Activated CD8-positive, alpha-beta memory T cell treated with anti-CD3 and anti-CD28 coated beads for 48 hours (primary cell): ENCODE measurements around the gene SDF2.
A peak's percentile ranks its signal among the peaks of the same experiment; 100 is the strongest.
"Not testable (repeated sequence)": the region's sequence is repeated elsewhere in the genome, so short reads cannot be mapped to it uniquely, and the experiment has no call there.

ENCODE experiments used
- DNase-seq, 3 experiments: peaks; one replicate each; pipeline ENCODE4 v3.0.0-alpha.2; 2020; ENCODE audit warnings: low read depth in 2 of 3, low spot score in 2 of 3

The SDF2 gene

DNA sequence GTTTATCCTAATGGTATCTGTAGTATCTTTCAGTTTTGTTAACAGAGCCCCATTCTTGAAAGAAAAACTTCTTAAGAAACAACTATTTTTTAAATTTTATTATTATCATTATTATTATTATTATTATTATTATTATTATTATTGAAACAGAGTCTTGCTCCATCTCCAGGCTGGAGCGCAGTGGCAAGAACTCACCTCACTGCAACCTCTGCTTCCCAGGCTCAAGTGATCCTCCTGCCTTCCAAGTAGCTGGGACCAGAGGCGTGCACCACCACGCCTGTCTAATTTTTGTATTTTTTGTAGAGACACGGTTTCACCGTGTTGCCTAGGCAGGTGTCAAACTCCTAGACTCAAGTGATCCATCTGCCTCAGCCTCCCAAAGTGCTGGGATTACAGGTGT, 23.7 kb upstream of the SDF2 start:
- no peak for DNase-seq

DNA sequence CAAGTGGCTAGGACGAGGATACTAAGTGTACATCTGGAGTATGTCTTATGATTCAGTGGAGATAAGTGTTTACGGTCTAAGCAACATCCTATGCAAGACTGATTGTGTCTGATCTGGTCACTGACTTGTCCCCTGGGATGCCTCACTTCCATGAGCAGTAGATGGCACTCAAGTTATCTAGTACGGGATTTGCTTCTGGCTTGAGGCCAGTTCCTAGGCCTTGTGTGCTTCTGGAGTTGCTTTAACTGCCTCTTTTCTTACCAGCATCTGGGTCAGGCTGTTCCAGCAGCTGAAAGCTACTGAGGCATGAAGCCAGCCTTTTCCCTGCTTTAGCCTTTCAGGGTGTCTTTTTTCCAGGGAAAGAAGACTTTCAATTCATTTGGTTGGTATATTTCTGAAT, 23.3 kb upstream of the SDF2 start:
- DNase-seq: no peak

DNA sequence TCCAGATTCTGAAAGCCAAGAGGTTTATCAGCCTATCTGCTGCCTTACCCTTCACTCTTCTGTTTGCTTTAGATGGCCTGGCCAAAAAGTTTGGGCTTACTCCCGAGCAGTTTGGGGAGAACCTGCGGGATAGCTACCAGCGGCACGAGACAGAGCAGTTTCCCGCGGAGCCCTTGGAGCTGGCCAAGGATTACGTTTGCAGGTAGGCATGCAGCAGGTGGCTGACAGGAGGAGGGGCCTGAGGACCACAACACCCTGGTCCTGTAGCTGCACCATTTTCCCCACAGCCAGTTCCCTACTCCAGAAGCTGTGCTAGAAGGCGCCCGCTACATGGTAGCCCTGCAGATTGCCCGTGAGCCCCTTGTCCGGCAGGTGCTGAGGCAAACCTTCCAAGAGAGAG, 20.9 kb upstream of the SDF2 start:
- DNase-seq: no peak

DNA sequence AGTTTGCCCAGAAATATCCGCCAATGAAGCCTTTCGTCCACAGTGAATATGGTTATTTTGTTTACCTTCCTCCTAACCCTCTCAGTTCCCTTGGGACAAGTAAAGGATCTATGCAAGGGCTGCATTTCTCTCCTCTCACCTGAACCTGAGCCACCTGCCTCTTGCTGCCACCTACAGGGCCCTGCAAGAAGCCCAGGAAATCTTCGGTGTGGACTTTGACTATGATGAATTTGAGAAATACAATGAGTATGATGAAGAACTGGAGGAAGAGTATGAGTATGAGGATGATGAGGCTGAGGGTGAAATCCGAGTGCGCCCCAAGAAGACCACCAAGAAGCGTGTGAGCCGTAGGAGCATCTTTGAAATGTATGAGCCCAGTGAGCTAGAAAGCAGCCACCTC, 14.3 kb upstream of the SDF2 start:
- no peak for DNase-seq

DNA sequence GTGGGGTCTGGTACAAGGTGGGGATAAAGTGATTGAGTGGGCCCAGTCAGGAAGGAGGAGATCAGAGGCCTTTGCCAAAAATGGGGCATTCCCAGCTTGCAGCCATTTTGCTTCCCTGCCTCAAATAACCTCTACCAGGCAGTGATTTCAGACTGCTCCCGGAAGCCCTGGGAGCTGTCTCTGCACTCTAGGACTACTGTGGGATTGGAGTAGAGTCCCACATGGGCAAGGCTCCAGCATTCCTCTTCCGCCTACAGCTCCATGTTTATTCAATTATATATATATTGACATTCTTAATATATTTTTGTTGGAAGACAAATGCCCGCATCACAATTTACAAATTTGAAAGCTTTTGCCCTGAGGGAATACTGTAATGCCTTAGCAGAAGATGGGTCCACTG, 13.8 kb upstream of the SDF2 start:
- DNase-seq: no peak

DNA sequence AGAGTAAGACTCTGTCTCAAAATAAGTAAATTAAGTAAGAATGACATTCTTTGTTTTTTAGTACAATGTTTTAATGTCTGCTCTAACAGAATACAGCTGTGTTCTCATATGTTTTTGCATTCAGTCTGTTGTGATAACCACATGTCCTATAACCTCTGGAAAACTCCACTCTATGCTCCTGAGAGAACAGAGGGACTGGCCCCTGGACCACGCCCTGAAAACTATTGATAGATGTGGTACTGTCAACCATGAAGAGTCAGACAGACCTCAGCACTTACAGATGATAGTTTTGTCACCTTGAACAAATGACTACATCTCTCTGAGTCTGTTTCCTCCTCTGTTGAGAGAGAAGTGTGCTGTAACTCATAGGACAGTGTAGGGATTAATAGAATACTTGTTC, 8.2 kb upstream of the SDF2 start:
- no peak for DNase-seq

DNA sequence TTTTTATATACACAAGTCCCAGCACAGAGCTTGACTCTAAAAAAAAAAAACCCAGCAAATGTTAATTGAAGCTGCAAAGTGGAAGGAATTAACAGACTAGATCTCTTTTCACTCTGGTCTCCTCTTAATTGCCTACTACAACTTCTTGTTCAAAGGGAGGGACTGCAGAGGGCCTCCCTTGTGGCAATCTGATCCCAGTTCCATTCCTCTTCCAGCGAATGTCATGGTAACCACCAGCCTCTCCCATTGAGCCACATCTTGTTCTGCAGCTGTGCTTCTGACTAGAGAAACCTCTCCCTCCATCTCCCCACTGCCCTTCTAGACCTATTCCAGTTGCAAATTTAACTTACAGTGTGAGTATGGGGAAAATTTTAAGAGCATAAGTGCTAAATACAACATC, 6.2 kb upstream of the SDF2 start:
- DNase-seq: no peak

DNA sequence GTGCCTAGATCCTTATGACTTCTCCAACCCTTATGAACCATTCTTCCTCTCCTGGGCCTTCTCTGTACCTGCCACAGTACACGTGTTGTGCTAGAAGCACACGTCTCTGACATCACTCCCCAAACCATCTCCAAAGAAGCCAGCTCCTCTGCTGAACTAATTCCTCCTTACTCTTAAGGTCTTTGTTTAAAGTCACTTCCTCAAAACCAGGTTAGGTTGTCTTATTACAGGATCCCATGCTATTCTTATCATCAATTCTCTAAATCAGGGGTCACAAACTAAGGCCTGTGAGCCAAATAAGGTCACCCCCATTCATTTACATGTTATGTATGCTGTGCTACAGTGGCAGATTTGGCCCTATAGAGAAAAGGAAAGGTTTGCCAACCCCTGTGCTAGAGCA, 4.3 kb upstream of the SDF2 start:
- DNase-seq: no peak

DNA sequence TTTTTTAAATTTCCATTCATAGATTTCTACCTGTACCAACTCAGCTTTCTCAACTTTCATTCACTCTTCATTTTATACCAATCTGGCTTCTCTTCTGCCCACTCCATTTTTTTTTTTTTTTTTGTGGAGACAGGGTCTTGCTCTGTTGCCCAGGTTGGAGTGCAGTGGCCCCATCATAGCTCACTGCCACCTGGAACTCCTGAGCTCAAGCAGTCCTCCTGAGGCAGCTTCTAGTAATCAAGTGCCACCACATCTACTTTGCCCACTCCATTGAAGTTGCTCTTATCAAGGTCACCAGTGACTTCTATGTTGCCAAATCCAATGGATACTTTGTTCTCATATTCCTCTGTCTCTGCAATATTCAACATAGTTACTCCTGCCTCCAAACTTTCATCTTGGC, 2.0 kb upstream of the SDF2 start:
- DNase-seq: no peak

DNA sequence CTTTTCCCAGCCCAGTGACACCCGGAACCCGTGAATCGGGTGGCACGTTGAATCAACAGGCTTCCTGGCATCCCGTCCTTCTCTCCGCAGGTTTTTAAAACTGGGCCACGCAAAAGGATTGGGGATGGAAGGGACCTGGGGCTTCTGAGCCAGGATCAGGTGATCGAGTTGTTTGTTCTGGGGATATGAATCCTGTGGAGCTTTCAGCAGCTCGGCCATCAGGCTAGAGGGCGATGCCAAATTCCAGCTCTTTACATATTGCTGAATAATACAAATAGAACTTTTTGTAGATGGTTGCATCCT, 772 bp upstream of the SDF2 start:
- DNase-seq: no peak

DNA sequence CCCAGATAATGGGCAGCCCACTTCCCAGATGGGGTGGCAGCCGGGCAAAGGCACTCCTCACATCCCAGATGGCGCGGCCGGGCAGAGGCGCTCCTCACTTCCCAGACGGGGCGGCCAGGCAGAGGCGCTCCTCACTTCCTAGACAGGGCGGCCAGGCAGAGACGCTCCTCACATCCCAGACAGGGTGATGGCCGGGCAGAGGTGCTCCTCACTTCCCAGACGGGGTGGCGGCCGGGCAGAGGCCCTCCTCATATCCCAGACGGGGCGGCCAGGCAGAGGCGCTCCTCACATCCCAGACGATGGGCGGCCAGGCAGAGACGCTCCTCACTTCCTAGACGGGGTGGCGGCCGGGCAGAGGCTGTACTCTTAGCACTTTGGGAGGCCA, 2.2 kb downstream of the SDF2 start:
- not testable (repeated sequence) for DNase-seq

DNA sequence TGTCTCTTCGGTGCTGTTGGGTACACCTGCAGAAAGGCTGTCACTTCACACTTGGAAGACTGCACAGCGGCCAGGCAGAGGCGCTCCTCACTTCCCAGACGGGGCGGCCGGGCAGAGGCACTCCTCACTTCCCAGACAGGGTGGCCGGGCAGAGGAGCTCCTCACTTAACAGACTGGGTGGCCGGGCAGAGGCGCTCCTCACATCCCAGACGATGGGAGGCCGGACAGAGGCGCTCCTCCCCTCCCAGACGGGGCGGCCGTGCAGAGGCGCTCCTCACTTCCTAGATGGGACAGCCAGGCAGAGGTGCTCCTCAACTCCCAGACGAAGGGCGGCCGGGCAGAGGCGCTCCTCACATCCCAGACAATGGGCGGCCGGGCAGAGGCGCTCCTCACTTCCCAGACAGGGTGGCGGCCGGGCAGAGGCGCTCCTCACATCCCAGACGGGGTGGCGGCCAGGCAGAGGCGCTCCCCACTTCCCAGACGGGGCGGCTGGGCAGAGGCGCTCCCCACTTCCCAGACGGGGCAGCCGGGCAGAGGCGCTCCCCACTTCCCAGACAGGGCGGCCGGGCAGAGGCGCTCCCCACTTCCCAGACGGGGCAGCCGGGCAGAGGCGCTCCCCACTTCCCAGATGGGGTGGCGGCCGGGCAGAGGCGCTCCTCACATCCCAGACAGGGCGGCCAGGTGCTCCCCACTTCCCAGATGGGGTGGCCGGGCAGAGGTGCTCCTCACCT, 2.8 kb downstream of the SDF2 start:
- DNase-seq: not testable (repeated sequence)

DNA sequence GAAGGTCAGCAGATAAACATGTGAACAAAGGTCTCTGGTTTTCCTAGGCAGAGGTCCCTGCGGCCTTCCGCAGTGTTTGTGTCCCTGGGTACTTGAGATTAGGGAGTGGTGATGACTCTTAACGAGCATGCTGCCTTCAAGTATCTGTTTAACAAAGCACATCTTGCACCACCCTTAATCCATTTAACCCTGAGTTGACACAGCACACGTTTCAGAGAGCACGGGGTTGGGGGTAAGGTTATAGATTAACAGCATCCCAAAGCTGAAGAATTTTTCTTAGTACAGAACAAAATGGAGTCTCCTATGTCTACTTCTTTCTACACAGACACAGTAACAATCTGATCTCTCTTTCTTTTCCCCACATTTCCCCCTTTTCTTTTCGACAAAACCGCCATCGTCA, 3.4 kb downstream of the SDF2 start:
- DNase-seq: not testable (repeated sequence)

DNA sequence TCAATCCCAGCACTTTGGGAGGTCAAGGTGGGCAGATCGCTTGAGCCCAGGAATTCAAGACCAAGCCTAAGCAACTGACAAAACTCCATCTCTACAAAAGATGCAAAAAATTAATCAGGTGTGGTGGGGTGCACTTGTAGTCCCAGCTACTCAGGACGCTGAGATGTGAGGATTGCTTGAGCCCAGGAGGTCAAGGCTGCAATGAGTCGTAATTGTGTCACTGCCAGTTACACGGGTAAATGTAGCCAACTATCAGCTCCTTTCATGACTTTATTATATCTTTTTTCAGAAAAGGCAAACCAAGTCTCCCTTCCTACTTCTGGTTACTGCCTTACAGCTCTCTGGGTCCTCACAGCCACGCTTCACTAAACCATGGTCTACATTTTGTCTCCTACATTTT, 4.0 kb downstream of the SDF2 start:
- no peak for DNase-seq

DNA sequence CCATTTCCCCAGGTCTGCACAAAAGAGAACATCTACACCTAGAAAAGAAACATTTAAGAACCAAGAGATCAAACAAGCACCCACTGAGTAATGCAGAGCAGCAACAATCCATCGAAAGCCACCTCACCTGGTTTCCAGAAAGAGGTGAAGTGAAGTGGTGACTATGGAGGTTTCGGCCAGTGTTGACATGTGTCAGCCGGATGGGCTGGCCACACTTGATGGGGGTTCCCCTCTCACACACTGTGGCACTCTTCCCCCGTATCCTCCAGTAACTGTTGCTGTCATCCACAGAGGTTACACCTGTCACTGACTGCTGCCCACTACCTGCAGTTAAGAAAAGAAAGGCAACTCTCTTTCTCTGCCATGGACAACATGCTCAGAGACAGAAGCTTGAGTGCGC, 6.5 kb downstream of the SDF2 start:
- no peak for DNase-seq

DNA sequence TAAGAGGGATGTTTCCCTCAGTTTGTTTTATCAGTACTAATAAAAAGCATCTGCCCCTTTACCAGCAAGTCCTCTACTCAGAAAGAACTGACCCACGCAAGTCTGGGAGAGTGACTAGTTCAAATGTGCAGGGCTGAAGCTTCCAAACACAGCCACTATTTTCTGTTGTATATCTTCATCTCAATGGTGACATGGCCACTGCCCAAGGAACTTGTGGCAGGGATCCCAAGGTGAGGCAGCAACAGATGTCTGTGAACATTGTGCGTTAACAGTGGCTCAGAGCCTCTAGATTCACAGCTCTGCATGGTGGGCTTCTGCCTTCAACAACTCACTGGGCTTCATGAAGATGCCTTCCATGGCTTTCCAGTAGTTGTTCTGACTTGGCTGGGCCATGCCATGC, 13.0 kb downstream of the SDF2 start:
- no peak for DNase-seq

DNA sequence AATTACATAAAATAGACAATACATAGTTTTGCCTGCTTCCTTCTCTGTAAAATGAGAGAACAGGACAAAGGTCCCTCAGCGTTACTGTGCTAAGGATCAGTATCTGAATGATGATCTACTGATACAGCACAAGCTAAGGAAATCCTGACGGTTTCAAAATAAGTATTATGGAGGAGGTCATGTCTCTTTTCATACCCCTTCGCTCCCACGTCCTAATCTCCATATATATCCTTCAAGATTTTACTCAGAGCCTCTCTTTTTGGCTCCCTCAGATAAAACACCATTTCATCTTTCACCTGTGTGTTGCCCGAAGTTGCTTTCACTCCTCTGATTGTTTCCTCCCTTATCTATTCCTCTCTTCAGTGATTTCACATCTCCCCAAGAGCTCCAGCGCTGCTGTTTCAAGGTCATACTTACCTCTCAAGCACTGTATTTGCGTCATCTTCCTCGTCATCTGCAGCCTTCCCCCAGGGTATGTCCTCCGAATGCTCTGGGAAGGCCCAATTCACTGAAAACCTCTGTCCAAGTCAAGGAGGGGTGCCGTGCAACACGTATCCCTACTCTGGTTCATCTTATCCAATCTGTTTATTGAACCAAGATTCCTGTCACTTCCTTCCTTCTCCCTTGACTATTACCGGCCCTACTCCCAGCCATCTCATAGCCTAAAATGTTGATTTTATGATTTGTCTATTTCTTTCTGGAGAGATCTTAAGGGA, 15.5 kb downstream of the SDF2 start:
- no peak for DNase-seq

DNA sequence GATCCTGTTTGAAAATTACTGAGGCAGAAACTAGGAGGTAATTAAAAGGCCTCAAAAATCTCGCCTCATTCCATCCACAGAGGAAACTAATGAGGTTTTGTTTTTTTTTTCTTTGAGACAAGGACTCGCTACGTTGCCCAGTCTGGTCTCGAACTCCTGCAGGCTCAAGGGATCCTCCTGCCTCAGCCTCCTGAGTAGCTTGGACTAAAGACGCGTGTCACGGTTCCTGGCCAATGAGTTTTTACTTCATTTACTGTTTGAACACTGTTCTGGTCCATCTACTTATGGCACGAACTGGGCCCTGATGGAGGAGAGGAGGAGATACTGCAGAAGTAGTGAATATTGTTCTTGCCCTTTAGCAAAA, 16.1 kb downstream of the SDF2 start:
- no peak for DNase-seq

DNA sequence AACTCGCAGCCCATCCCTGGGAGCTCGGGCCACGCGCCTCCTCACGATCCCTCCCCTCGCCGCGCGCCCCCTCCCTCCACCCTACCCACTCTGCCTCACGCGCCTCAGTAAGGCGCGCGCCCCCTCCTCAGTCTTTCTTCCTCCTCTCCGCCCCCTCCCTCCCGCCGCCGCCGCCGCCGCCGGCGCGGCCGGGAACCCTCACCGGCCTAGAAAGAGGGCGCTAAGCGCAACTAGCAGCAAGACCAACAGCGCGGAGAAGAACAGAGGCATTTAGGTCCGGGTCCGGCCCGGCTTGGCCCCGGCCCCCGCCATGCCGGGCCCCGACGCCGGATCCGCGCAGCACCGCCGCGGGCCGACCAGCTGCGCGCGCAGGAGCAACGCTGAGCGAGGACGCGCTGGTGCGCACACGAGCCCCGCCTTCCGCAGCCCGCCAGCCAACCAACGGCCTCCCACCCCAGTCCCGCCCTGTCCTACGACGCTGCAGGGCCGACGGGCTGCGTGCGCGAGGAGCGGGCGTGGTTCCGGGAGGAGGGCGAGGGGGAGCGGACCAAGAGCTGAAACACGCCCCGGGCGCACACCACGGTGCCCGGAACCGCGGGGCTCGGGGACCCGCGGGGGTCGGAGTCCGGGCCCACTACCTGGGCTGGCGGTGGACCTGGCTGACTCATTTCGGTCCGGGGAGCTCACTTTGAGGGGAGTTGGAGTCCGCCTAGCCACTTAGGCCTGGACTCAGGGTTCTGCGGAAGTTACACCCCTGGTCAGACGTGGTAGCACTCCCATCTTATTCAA, 16.7 kb downstream of the SDF2 start, which contains the start of gene BLTP2:
TSS of gene BLTP2 (minus strand) at position 372 of the 789 bp plus-strand sequence. CDS start at position 270, 102 bp downstream.
- DNase-seq: peak; percentile 86 to 95 (median 92)

DNA sequence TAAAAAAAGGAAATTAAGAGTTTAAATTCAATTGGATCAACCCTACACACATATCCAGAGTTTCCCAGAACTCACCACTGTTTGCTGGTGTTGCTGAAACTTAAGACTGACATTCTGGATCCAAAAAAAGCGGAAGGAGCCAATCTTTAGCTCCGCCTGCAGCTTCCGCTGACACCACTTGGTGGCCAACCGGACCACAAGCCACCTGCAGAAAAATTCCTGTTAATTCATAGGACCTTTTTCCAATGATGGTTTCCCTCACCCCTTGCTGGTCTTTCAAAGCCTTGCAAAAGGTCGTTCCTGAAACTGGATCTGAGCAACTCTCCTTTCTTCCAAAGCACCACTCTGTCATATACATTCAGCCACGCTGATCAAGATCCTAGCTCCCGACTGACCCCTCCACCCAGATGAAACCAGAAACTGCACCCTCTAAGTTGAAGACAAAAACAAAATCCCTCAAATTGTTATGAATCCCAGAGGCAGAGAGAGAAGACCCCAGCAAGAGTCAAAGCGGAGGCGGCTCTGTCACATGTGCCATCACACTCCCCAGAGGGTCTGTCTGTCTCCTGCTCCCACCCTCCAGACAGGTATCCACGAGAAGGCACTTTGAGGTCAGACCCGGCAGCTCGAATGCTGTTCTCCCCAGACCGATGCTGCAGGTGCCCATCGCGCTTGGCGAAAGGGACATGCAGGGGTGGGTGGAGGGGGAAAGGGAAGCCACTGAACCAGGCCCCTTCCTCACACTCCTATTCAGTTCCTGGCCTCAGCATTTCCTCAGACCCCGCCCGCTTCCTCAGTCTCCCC, 17.5 kb downstream of the SDF2 start:
- DNase-seq: peak in 2 of 3 experiments; percentile 11 to 20

DNA sequence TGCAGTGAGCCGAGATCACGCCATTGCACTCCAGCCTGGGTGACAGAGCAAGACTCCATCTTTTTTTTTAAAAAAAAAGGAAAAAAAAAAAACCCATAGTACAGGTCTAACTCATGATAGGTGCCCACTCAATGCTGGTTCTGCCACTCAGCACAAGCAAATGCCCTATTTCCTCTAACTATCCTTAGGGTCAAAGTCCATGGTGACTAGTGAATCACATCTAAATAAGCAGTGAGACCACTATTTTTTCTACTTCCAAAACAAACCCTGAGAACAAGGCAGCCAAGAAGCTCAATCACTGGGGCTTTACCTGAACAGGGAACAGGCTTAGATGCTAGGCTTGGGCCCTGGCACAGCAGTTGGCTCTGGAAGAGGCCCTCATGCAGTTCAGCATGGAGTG, 20.1 kb downstream of the SDF2 start:
- DNase-seq: no peak

DNA sequence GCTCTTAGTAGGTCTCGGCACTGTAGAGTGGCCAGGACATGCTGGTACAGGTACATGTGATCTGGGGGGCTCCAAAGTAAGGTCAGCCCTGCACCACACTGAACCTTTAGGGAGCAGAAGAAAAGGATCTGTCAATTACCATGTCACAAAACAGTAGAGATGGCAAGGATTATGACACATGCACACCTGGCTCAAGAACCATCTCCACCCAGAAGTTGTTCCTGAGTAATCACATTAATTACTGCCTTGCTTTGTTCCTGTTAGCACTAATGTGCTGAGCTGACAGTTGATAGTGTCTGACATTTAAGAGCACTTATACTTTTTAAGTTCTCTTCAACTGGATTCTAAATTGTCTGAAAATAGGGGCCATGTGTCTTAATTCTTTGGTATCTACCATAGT, 26.2 kb downstream of the SDF2 start:
- no peak for DNase-seq
